BJ (cell line): ENCODE data around the gene ETNK2. TPM values are rescaled to one million over a fixed set of nuclear protein-coding genes. Genes with fewer than 3 reads are reported as not detected.

ENCODE experiments used
- CTCF ChIA-PET: fragments of 350-600 bp; formaldehyde crosslinking; extraction: SDS; loops from one replicate; lab custom pipeline; 2021; ENCODE audit warnings: antibody characterized with exemption, inconsistent platforms; lab: Yijun Ruan, JAX
- POLR2A ChIA-PET: fragments of 300-600 bp; sonication (Branson Sonifier 250); formaldehyde crosslinking; extraction: SDS; loops from one replicate; lab custom pipeline; 2021; ENCODE audit warnings: antibody characterized with exemption; lab: Charles Lee
- DNase-seq: peaks from one replicate; pipeline ENCODE4 v3.0.0-alpha.2; 2011; ENCODE audit warnings: low read depth
- H3K27me3 ChIP-seq: 2 replicates; pipeline ENCODE4 v1.6.0; 2011; ENCODE audit warnings: low read length; ENCODE audit not compliant: control insufficient read depth, insufficient read depth
- H3K36me3 ChIP-seq: 2 replicates; pipeline ENCODE4 v1.5.1; 2011; ENCODE audit warnings: low read length; ENCODE audit not compliant: control insufficient read depth, insufficient read depth
- H3K4me3 ChIP-seq: 2 replicates; pipeline ENCODE4 v1.5.1; 2011; ENCODE audit warnings: low read depth, mild to moderate bottlenecking, control low read depth, low read length
- polyA plus RNA-seq: library from polyadenylated mRNA; depleted of rRNA; stranded (reverse); fragments of >200 nt; gene quantifications from 2 replicates; pipeline ENCODE4 v1.2.3, GENCODE V29; 2011
- TF ChIP-seq, protein P1 (sequence below): IDR thresholded peaks from 2 replicates; pipeline ENCODE4 v1.5.1; 2011; ENCODE audit warnings: low read depth, mild to moderate bottlenecking, control low read depth, inconsistent platforms, low read length, moderate library complexity; ENCODE audit not compliant: insufficient read depth

The ETNK2 gene
- polyA plus RNA-seq, 1 experiment: 30.7 TPM

DNA sequence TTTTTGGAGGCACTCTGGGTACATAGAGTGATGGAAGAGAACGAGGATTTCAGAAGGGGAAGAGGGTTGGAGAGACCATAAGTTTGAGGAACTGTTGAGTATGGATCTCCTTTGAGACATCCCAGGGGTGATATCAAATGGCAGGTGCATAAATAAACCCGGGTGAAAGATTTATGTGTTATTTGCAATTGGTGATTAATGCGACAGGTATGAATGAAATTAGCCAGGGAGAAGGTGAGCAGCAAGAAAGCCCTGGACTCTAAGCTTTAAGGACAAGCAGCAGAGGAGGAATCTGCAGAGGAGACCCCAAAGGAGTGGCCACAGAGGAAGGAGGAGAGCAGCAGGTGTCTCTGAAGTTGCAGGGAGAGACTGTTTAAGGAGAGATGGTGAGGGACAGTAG lies 23.1 kb upstream of the ETNK2 start:
- no peak for DNase-seq
- no peak overlapping the region for H3K4me3 ChIP-seq
- CTCF ChIA-PET: interaction anchor here (1.7 to 5.5 kb wide), 5 partner anchors 9 to 31 kb away, joined by 6 to 30 read pairs (median 7); partner anchors contain the start of gene REN
- H3K27me3 ChIP-seq: no peaks in the 10 kb centered on the region
- TF ChIP-seq, protein P1, sequence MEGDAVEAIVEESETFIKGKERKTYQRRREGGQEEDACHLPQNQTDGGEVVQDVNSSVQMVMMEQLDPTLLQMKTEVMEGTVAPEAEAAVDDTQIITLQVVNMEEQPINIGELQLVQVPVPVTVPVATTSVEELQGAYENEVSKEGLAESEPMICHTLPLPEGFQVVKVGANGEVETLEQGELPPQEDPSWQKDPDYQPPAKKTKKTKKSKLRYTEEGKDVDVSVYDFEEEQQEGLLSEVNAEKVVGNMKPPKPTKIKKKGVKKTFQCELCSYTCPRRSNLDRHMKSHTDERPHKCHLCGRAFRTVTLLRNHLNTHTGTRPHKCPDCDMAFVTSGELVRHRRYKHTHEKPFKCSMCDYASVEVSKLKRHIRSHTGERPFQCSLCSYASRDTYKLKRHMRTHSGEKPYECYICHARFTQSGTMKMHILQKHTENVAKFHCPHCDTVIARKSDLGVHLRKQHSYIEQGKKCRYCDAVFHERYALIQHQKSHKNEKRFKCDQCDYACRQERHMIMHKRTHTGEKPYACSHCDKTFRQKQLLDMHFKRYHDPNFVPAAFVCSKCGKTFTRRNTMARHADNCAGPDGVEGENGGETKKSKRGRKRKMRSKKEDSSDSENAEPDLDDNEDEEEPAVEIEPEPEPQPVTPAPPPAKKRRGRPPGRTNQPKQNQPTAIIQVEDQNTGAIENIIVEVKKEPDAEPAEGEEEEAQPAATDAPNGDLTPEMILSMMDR: no peak
- H3K36me3 ChIP-seq: no peaks in the 10 kb centered on the region
- POLR2A ChIA-PET: no interaction called here

DNA sequence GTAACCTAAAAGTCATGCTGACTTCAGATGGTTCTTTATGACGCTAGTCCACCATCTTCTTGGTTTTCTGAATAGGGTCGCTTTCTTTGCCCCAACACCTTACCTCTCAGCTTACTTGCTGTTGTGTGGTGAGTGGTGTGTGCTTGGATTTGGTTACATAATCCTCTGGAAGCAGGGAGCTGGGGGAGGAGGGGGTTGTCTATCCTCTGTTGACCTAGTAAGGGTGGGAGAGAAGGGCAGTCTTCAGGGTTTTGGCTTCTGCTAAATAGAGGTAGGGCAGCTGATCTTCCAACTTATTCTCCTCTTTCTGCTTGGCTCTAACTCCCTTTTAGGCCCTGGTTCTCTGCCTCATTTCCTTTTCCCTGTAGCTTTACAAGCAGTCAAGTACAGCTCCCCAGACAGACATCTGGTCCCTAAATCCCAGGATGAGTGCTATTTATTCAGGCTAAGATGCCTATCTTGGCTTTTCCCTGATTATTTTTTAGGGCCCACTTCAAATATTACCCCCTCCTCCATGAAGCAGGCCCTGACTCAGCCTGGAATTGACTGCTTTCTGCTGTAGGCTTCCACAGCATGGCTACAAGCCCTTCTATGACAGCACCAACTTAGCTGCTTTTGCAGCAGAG lies 20.7 kb upstream of the ETNK2 start:
- H3K27me3 ChIP-seq: no peaks in the 10 kb centered on the region
- DNase-seq: no peak
- no peak overlapping the region for H3K4me3 ChIP-seq
- no peaks in the 10 kb centered on the region for H3K36me3 ChIP-seq
- CTCF ChIA-PET: interaction anchor here (1.0 to 4.1 kb wide), 9 partner anchors 9 to 190 kb away, joined by 3 to 25 read pairs (median 8); partner anchors contain the start of gene PLEKHA6
- TF ChIP-seq, protein P1: no peak
- POLR2A ChIA-PET: no interaction called here

DNA sequence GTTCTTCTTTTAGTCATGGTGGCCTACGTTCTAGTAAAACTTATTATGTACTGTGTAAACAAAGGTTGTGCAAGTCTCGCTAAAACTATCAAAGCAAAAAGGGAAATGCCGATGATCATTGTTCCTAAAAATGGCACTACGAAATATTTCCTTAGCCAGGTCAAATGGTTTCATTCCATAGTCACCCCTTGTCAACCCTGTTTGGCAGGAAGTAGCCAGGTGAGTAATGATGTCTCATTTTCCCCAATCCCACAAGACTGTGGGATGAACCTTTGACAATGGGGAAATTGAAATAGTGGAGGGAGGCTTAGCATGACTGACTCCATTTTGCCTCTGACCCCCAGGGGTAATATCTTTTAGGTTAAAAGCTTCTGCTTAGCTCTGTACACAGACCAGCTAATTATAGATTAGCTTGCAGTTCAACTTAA lies 19.9 kb upstream of the ETNK2 start:
- H3K4me3 ChIP-seq: no peak overlapping the region
- peak; percentile 59 for DNase-seq
- H3K27me3 ChIP-seq: no peaks in the 10 kb centered on the region
- H3K36me3 ChIP-seq: no peaks in the 10 kb centered on the region
- ChIA-PET POLR2A (no interaction called here), CTCF (interaction anchor here (1.0 to 4.1 kb wide), 8 partner anchors 8 to 191 kb away, joined by 4 to 25 read pairs (median 8); partner anchors contain the start of gene PLEKHA6)
- TF ChIP-seq, protein P1: no peak

DNA sequence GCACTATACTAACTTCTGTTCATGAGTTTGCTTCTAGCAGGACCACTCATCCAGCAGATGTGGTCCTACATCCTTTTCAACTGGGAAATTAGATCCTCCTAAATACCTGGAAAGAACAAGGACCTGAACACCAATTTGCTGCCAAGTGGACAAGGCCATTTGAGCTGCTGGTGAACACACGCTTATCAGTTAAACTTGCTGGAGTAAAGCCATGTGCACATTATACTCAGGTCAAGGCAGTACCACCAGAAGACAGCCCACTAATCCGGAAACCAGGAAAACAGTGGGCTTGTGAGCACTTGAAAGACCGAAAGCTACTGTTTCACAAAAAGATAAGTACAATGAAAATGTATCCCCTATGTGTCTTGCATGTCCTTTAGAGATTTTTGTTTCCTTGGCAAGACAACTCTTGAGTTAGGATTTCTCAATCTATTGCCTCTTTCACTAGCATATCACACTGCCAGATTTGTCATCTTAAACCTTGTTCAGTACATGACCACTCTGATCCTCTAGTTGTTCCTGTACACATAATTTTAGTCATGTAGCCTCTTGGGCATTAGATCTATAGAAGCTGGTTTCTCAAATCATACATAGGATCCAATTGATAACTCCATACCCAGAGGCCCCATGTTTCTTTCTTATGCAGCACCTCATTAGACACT lies 18.8 kb upstream of the ETNK2 start:
- Histone ChIP-seq H3K4me3 (no peak overlapping the region), H3K36me3 (no peaks in the 10 kb centered on the region), H3K27me3 (no peaks in the 10 kb centered on the region)
- DNase-seq: no peak
- CTCF ChIA-PET: interaction anchor here (1.0 to 4.1 kb wide), 6 partner anchors 8 to 192 kb away, joined by 3 to 25 read pairs (median 4); partner anchors contain the start of gene GOLT1A
- TF ChIP-seq, protein P1: no peak
- POLR2A ChIA-PET: no interaction called here

DNA sequence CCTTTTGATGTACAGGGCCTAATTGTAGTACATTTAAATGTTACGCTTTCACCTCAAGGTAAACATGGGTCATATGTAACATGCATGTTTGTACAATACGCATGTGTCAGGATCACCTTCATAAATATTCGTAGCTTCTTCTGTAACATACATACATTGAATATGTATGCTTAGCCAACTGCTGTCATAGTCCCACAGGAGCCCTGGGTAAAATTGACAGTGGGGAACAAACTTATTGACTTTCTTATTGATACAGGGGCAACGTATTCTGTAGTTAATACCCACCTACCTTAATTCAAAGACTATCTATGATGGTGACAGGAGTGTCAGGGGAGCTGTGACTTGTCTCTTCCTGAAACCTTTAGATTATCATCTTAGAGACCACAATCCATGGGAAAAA lies 18.0 kb upstream of the ETNK2 start:
- no peak for DNase-seq
- POLR2A ChIA-PET: no interaction called here

More for the DNA sequence above, 18.0 kb upstream of the ETNK2 start:
- CTCF ChIA-PET: interaction anchor here (0.7 to 4.1 kb wide), 4 partner anchors 37 to 193 kb away, joined by 3 to 25 read pairs (median 4); partner anchors contain the start of gene GOLT1A
- TF ChIP-seq, protein P1: no peak
- Histone ChIP-seq H3K36me3 (no peaks in the 10 kb centered on the region), H3K4me3 (no peak overlapping the region), H3K27me3 (no peaks in the 10 kb centered on the region)
